Measurements from ENCODE around the gene CARMIL1.

CARMIL1 gene

DNA sequence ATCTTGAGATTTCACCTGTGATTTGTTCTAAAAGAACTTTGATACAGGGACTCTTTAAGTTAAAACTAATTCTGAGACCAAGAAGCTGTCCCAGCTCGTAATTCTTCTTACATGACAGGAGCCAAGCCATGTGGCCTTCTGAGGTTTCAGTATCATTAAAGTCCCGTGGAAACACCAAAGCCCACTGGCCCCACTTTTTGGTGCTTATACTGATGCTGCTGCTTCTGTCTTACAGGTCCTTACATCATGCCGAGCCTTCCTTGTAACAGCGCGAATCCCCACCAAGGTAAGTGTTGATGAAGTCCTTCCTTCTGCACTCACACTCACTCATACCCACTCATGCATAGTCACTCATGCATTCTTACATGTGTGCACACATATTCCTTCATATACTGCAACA lies 140.7 kb downstream of the CARMIL1 start:
- H3K27me3 ChIP-seq (ENCODE audit: control insufficient read depth in 1 of 2, insufficient read depth in 2 of 2, low read length in 2 of 2) = no peaks in the 10 kb centered on the region
- H3K27ac ChIP-seq (ENCODE audit: low read length) = no peak overlapping the region
- no peaks in the 10 kb centered on the region for H3K36me3 ChIP-seq (ENCODE audit: control insufficient read depth in 2 of 2, insufficient read depth in 2 of 2, low read length in 2 of 2)
- no peak overlapping the region for H3K4me3 ChIP-seq (ENCODE audit: low read length in 2 of 2)
- H3K4me1 ChIP-seq (ENCODE audit: control insufficient read depth, insufficient read depth, low read length) = no peaks in the 10 kb centered on the region
- no peaks in the 10 kb centered on the region for H3K9me3 ChIP-seq (ENCODE audit: control insufficient read depth in 2 of 2, low read length in 2 of 2)
- H3K9ac ChIP-seq (ENCODE audit: low read length in 2 of 2) = no peak overlapping the region

DNA sequence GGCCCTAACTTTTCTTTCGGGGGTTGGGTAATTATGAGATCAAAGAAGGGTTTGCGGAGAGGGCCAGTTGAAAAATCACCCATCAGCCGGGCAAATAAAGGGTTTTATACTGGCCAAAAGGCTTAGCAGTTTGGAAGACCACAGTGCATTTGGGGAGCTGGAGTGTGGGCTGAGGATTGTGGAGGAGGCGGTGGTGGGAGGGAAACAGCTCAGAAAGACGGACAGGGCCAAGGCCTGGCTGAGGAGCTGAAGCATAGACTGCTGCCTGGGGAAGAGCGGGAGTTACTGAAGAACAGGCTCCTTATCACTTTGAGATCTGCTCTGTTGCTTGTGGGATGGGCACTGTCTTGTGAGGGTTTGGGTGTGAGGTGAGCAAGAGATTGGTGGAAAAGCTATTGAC lies 144.2 kb downstream of the CARMIL1 start:
- Histone ChIP-seq H3K27ac (ENCODE audit: low read length) (no peak overlapping the region), H3K36me3 (ENCODE audit: control insufficient read depth in 2 of 2, insufficient read depth in 2 of 2, low read length in 2 of 2) (no peaks in the 10 kb centered on the region), H3K27me3 (ENCODE audit: control insufficient read depth in 1 of 2, insufficient read depth in 2 of 2, low read length in 2 of 2) (no peaks in the 10 kb centered on the region), H3K9me3 (ENCODE audit: control insufficient read depth in 2 of 2, low read length in 2 of 2) (no peaks in the 10 kb centered on the region), H3K9ac (ENCODE audit: low read length in 2 of 2) (no peak overlapping the region), H3K4me1 (ENCODE audit: control insufficient read depth, insufficient read depth, low read length) (no peaks in the 10 kb centered on the region), H3K4me3 (ENCODE audit: low read length in 2 of 2) (no peak overlapping the region)

DNA sequence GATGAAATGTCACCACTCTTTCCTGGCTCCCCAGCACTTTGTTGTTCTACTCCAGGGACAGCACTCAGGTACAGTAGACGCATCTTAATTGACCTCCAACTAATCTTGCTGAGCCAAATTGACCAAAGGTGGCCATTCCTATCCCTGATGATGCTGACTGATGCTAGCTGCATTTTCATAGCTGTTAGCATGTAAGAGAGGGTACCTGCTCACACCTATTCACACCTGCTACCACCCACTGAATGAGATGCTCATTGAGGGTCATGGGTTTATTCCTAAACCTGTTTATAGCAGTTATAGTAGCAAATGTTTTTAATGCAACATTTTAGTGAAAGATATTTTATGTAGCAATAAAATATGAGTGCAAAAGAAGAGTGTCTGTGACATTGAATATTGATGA lies 145.1 kb downstream of the CARMIL1 start:
- Histone ChIP-seq H3K36me3 (ENCODE audit: control insufficient read depth in 2 of 2, insufficient read depth in 2 of 2, low read length in 2 of 2) (no peaks in the 10 kb centered on the region), H3K27me3 (ENCODE audit: control insufficient read depth in 1 of 2, insufficient read depth in 2 of 2, low read length in 2 of 2) (no peaks in the 10 kb centered on the region), H3K9me3 (ENCODE audit: control insufficient read depth in 2 of 2, low read length in 2 of 2) (no peaks in the 10 kb centered on the region), H3K27ac (ENCODE audit: low read length) (no peak overlapping the region), H3K4me3 (ENCODE audit: low read length in 2 of 2) (no peak overlapping the region), H3K4me1 (ENCODE audit: control insufficient read depth, insufficient read depth, low read length) (no peaks in the 10 kb centered on the region), H3K9ac (ENCODE audit: low read length in 2 of 2) (no peak overlapping the region)

DNA sequence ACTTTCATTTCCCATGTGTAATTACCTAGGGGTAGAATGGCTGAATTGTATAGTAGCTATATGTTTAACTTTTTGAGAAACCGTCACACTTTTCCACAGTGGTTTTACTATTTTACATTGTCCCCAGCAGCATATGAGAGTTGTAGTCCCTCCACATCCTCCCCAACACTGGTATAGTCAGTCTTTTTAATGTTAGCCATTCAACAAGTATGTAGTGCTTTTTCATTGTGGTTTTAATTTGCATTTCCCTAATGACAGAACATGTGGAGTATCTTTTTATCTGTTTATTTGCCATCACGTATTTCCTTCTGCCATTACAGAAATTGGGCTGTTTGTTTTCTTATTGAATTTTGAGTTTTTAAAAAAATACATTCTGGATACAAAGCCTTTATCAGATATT lies 148.4 kb downstream of the CARMIL1 start:
- Histone ChIP-seq H3K4me1 (ENCODE audit: control insufficient read depth, insufficient read depth, low read length) (no peaks in the 10 kb centered on the region), H3K4me3 (ENCODE audit: low read length in 2 of 2) (no peak overlapping the region), H3K27me3 (ENCODE audit: control insufficient read depth in 1 of 2, insufficient read depth in 2 of 2, low read length in 2 of 2) (no peaks in the 10 kb centered on the region), H3K27ac (ENCODE audit: low read length) (no peak overlapping the region), H3K9ac (ENCODE audit: low read length in 2 of 2) (no peak overlapping the region), H3K9me3 (ENCODE audit: control insufficient read depth in 2 of 2, low read length in 2 of 2) (no peaks in the 10 kb centered on the region), H3K36me3 (ENCODE audit: control insufficient read depth in 2 of 2, insufficient read depth in 2 of 2, low read length in 2 of 2) (no peaks in the 10 kb centered on the region)

DNA sequence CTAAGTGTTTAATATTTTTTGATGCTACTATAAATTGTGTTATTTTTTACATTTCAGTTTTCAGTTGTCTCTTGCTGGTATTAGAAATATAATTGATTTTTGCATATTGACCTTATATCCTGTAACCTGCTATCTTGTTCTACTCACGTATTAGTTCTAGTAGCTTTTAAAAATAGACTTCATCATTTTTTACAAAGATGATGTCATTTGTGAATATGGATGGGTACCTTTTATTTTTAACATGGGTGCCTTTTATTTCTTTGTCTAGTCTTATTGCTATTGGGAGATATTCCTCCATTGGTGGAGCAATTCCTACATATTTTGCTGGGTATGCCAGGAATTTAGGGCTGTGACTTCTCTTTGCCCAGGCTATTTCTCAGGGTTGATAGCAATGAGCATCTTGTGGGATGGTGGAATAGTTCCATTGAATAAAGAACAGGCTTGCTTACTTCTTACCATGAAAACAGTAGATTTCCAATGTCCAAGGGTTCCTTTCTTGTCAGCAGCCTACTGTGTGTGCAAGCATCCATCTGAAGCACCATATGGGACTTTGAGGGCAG lies 149.7 kb downstream of the CARMIL1 start:
- H3K27me3 ChIP-seq (ENCODE audit: control insufficient read depth in 1 of 2, insufficient read depth in 2 of 2, low read length in 2 of 2) = no peaks in the 10 kb centered on the region
- H3K9me3 ChIP-seq (ENCODE audit: control insufficient read depth in 2 of 2, low read length in 2 of 2) = no peaks in the 10 kb centered on the region
- H3K27ac ChIP-seq (ENCODE audit: low read length) = no peak overlapping the region
- H3K36me3 ChIP-seq (ENCODE audit: control insufficient read depth in 2 of 2, insufficient read depth in 2 of 2, low read length in 2 of 2) = no peaks in the 10 kb centered on the region
- H3K9ac ChIP-seq (ENCODE audit: low read length in 2 of 2) = no peak overlapping the region
- no peak overlapping the region for H3K4me3 ChIP-seq (ENCODE audit: low read length in 2 of 2)
- no peaks in the 10 kb centered on the region for H3K4me1 ChIP-seq (ENCODE audit: control insufficient read depth, insufficient read depth, low read length)

DNA sequence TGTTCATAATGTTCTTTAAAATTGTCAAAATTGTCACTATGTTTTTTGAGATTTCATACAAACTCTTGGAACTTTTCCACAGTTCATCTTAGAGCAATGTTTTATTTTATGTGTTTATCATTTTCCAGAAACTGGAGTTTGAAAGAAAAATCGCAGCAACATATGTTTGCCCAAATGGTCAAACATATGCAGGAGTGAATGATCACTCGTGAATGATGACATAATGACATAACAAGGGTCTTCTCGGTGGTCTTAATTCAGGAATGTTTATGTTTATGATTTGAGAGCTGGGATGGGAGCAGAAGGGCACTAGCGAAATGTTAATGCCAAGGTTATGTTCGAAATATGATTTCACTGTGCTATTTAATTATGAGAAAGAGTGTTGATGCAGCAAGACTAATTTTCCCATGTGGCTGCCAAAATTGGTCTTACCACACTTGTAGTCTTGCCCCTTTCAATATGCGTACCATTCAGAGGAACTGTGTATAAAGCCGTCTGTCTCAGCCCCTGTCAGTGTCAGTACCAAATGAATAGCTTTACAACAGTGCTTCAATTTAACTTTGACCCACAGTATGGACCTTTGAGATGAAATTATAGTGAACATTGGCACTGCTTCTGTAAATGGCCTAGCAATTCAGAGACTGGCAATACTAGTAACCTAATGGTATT lies 152.3 kb downstream of the CARMIL1 start:
- no peak overlapping the region for H3K27ac ChIP-seq (ENCODE audit: low read length)
- no peak overlapping the region for H3K9ac ChIP-seq (ENCODE audit: low read length in 2 of 2)
- no peak overlapping the region for H3K4me3 ChIP-seq (ENCODE audit: low read length in 2 of 2)
- no peaks in the 10 kb centered on the region for H3K9me3 ChIP-seq (ENCODE audit: control insufficient read depth in 2 of 2, low read length in 2 of 2)
- H3K27me3 ChIP-seq (ENCODE audit: control insufficient read depth in 1 of 2, insufficient read depth in 2 of 2, low read length in 2 of 2) = no peaks in the 10 kb centered on the region
- no peaks in the 10 kb centered on the region for H3K4me1 ChIP-seq (ENCODE audit: control insufficient read depth, insufficient read depth, low read length)
- no peaks in the 10 kb centered on the region for H3K36me3 ChIP-seq (ENCODE audit: control insufficient read depth in 2 of 2, insufficient read depth in 2 of 2, low read length in 2 of 2)

DNA sequence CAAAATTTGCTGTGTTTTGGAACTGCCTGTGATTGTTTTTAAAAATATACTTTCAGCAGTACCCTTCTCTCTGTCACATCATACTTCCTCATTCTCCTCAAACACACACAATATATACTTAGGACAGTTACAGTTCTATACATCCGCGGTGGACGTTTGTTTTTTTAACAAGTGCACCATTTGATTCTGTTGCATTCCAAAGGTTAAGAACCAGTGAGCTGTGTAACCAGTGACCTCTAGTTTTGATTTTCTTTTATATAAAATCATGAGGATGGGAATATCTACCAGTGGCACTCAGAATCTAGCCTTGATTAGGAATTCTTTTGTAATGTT lies 152.8 kb downstream of the CARMIL1 start:
- no peaks in the 10 kb centered on the region for H3K27me3 ChIP-seq (ENCODE audit: control insufficient read depth in 1 of 2, insufficient read depth in 2 of 2, low read length in 2 of 2)
- H3K9me3 ChIP-seq (ENCODE audit: control insufficient read depth in 2 of 2, low read length in 2 of 2) = no peaks in the 10 kb centered on the region
- H3K4me3 ChIP-seq (ENCODE audit: low read length in 2 of 2) = no peak overlapping the region
- no peak overlapping the region for H3K9ac ChIP-seq (ENCODE audit: low read length in 2 of 2)
- no peak overlapping the region for H3K27ac ChIP-seq (ENCODE audit: low read length)
- no peaks in the 10 kb centered on the region for H3K4me1 ChIP-seq (ENCODE audit: control insufficient read depth, insufficient read depth, low read length)
- H3K36me3 ChIP-seq (ENCODE audit: control insufficient read depth in 2 of 2, insufficient read depth in 2 of 2, low read length in 2 of 2) = no peaks in the 10 kb centered on the region

GRCh38 chr6:25434921-25435320 lies 155.7 kb downstream of the CARMIL1 start:
- H3K9ac ChIP-seq (ENCODE audit: low read length in 2 of 2) = no peak overlapping the region
- H3K27ac ChIP-seq (ENCODE audit: low read length) = no peak overlapping the region
- no peak overlapping the region for H3K4me3 ChIP-seq (ENCODE audit: low read length in 2 of 2)
- H3K27me3 ChIP-seq (ENCODE audit: control insufficient read depth in 1 of 2, insufficient read depth in 2 of 2, low read length in 2 of 2) = no peaks in the 10 kb centered on the region
- no peaks in the 10 kb centered on the region for H3K4me1 ChIP-seq (ENCODE audit: control insufficient read depth, insufficient read depth, low read length)
- no peaks in the 10 kb centered on the region for H3K9me3 ChIP-seq (ENCODE audit: control insufficient read depth in 2 of 2, low read length in 2 of 2)
- no peaks in the 10 kb centered on the region for H3K36me3 ChIP-seq (ENCODE audit: control insufficient read depth in 2 of 2, insufficient read depth in 2 of 2, low read length in 2 of 2)

GRCh38 chr6:25435416-25435985 lies 156.3 kb downstream of the CARMIL1 start:
- Histone ChIP-seq H3K36me3 (ENCODE audit: control insufficient read depth in 2 of 2, insufficient read depth in 2 of 2, low read length in 2 of 2) (no peaks in the 10 kb centered on the region), H3K9ac (ENCODE audit: low read length in 2 of 2) (no peak overlapping the region), H3K9me3 (ENCODE audit: control insufficient read depth in 2 of 2, low read length in 2 of 2) (no peaks in the 10 kb centered on the region), H3K4me3 (ENCODE audit: low read length in 2 of 2) (no peak overlapping the region), H3K4me1 (ENCODE audit: control insufficient read depth, insufficient read depth, low read length) (no peaks in the 10 kb centered on the region), H3K27me3 (ENCODE audit: control insufficient read depth in 1 of 2, insufficient read depth in 2 of 2, low read length in 2 of 2) (no peaks in the 10 kb centered on the region), H3K27ac (ENCODE audit: low read length) (no peak overlapping the region)

DNA sequence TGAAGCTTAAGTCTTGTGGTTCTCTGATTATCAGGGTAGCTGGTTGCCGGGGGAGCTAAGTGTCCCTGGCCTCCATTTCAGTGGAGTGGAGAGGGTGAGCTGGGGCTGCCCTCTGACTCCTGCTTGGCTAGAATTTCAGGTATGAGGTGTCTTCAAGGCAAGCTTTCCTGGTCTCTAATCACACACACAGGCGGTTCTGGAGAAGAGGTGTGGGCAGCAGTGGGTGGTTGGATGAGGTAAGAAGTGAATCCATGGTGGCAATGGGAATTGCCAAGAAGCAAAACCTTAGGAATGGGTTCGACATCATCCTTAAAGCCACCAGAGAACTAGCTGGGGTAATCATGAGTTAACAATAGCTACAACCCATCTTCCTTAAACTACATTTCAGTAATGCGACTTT lies 157.6 kb downstream of the CARMIL1 start:
- H3K4me1 ChIP-seq (ENCODE audit: control insufficient read depth, insufficient read depth, low read length) = no peaks in the 10 kb centered on the region
- no peak overlapping the region for H3K4me3 ChIP-seq (ENCODE audit: low read length in 2 of 2)
- no peaks in the 10 kb centered on the region for H3K27me3 ChIP-seq (ENCODE audit: control insufficient read depth in 1 of 2, insufficient read depth in 2 of 2, low read length in 2 of 2)
- H3K9ac ChIP-seq (ENCODE audit: low read length in 2 of 2) = no peak overlapping the region
- H3K27ac ChIP-seq (ENCODE audit: low read length) = no peak overlapping the region
- no peaks in the 10 kb centered on the region for H3K36me3 ChIP-seq (ENCODE audit: control insufficient read depth in 2 of 2, insufficient read depth in 2 of 2, low read length in 2 of 2)
- no peaks in the 10 kb centered on the region for H3K9me3 ChIP-seq (ENCODE audit: control insufficient read depth in 2 of 2, low read length in 2 of 2)

GRCh38 chr6:25439368-25439767 lies 160.2 kb downstream of the CARMIL1 start:
- no peaks in the 10 kb centered on the region for H3K27me3 ChIP-seq (ENCODE audit: control insufficient read depth in 1 of 2, insufficient read depth in 2 of 2, low read length in 2 of 2)
- H3K9ac ChIP-seq (ENCODE audit: low read length in 2 of 2) = no peak overlapping the region
- H3K4me1 ChIP-seq (ENCODE audit: control insufficient read depth, insufficient read depth, low read length) = no peaks in the 10 kb centered on the region
- H3K4me3 ChIP-seq (ENCODE audit: low read length in 2 of 2) = no peak overlapping the region
- no peaks in the 10 kb centered on the region for H3K9me3 ChIP-seq (ENCODE audit: control insufficient read depth in 2 of 2, low read length in 2 of 2)
- H3K36me3 ChIP-seq (ENCODE audit: control insufficient read depth in 2 of 2, insufficient read depth in 2 of 2, low read length in 2 of 2) = no peaks in the 10 kb centered on the region
- H3K27ac ChIP-seq (ENCODE audit: low read length) = no peak overlapping the region
